ENCODE data around the gene RALB. TPM values are rescaled to one million over a fixed set of nuclear protein-coding genes. Genes with fewer than 3 reads are reported as not detected.
"Not testable (repeated sequence)": the region's sequence is repeated elsewhere in the genome, so short reads cannot be mapped to it uniquely, and the experiment has no call there.

Gene RALB
- total RNA-seq, 1 donor from 2014 or later = 39.9 TPM

- DNase-seq (ENCODE audit: low spot score in 2 of 2) = peak; percentile 57 to 77
- no peak for FAIRE-seq
These were observed 60.4 kb downstream of the RALB start for GRCh38 chr2:120312860-120313694.

DNA sequence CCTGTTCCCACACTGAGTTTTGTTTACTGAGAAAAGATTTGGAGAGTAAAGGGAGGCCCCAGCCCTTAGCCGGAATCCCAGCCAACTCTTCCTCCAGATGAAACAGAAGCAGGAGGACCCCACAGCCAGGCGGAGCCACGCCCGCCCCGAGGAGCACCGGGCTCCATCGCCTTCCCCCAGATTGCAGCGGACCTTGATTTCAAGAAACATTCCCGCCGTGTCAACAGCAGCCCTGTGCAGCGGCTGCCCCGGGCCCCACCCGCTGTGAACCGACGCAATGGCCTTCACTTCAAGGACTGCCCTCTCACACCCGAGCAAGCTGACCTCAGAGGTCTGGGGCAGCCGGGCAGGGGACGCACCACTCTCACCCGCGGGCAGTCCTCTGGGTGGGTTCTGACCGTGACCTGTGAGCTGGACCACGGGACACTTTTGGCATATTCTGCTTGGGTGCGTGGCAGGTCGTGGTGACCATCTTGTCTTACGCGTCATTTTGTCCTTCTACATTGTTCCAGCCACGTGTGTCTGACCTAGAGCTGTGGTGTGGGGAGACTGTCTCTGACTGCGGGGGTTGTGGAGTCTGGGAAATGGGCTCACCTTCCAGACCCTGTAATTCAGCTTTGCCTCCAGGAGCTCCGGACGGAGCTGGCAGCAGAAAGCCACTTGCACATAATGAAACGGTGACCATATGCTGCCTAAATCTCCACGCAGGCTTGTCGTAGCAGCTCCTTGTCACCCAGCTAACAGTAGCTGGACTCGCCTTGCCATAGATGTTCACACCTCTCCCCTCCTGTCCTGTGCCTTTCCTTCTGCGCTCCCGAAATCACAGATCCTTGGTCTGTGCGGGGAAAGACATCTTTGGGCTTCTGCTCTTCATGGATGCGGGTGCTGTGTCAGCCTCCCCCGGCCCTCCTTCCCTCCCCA lies 61.3 kb downstream of the RALB start:
- FAIRE-seq (no peak), DNase-seq (ENCODE audit: low spot score in 2 of 2) (no peak)

- FAIRE-seq (no peak), DNase-seq (ENCODE audit: low spot score in 2 of 2) (no peak)
These were observed 62.2 kb downstream of the RALB start for GRCh38 chr2:120314690-120315366.

DNA sequence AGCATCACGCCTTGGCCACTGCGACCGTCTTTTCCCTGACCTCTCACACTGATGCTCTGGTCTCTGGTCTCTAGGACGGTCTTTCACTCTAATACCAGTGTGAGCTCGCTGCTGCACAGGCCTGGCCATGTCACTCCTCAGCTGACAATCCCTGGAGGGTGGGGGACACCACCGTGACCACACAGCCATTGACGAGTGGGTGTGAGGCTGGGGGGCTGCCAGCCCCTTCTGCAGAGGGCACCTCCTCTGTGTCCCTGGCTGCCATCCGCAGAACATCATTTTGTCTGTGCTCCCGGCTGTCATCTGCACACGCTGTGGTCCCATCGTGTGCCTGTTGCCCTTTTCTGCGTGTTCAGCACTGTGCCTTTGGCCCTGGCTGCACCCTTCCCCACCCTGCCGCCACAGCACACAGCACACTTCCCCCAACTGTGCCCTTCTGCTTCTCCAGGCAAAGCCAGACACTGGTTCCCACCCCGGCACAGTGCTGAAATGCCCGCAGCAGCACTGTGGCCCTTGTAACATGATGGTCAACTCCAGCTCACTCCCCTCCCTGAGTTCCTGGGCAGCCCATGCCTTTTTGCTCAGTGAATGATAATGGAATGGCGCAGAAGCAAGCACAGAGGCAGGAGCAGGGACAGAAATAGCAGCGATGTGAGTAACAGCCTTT lies 62.8 kb downstream of the RALB start:
- FAIRE-seq (no peak), DNase-seq (ENCODE audit: low spot score in 2 of 2) (no peak)

GRCh38 chr2:120316071-120316470 lies 63.4 kb downstream of the RALB start:
- DNase-seq (ENCODE audit: low spot score in 2 of 2) (no peak), FAIRE-seq (no peak)

- FAIRE-seq (no peak), DNase-seq (ENCODE audit: low spot score in 2 of 2) (no peak)
These were observed 64.0 kb downstream of the RALB start for GRCh38 chr2:120316528-120317179.

DNA sequence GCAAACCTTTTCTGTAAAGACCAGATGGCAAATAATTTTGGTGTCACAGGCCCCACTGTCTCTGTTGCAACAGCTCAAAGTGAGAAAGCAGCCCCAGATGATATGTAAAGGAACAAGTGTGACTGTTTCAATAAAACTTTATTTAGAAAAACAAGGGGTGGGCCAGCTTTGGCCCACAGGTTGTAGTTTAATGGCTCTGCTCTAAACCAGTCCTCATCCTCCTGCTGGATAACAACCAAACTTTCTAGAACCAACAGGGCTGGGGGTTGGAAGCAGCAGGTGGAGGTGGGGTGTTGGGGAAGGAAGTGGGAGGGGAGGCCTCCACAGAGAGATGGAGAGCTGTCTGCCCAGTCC lies 64.5 kb downstream of the RALB start:
- FAIRE-seq (no peak), DNase-seq (ENCODE audit: low spot score in 2 of 2) (no peak)

GRCh38 chr2:120317916-120318315 lies 65.3 kb downstream of the RALB start:
- DNase-seq (ENCODE audit: low spot score in 2 of 2) (no peak), FAIRE-seq (no peak)

GRCh38 chr2:120318626-120319025 lies 66.0 kb downstream of the RALB start:
- no peak for FAIRE-seq
- DNase-seq (ENCODE audit: low spot score in 2 of 2) = peak in 1 of 2 donors; percentile 48

- DNase-seq (ENCODE audit: low spot score in 2 of 2) (no peak), FAIRE-seq (no peak)
These were observed 66.5 kb downstream of the RALB start for GRCh38 chr2:120319123-120319522.

DNA sequence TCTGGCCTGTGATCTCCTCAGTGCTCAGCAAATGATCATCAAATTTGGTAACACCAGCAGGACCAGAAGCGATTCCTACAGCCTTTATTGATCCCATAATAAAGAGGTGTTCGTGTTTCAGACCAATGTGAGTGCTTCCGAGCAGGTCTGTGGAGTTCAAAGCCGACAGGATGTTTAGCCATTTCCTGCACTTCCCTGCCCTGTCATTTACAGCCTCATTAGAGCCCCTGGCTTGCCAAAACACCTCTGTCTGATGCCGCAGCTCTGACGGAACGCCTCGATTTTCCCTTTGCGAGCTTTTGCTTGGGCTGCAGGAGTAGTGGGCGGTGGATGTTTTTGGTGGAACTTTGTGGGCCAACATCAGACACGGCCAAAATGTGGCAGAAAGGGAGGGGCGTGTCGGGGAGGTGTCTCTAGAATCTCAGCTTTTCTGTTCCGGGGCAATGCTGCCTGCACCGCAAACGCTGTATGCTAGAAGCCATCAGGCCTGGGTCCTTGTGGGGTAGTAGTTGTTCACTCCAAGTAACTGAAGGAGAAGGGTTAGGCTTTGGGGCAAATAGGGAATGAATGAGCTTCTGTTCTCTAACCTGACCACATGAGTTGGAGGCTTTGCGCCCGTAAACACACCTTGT lies 67.2 kb downstream of the RALB start:
- FAIRE-seq = no peak
- no peak for DNase-seq (ENCODE audit: low spot score in 2 of 2)

DNA sequence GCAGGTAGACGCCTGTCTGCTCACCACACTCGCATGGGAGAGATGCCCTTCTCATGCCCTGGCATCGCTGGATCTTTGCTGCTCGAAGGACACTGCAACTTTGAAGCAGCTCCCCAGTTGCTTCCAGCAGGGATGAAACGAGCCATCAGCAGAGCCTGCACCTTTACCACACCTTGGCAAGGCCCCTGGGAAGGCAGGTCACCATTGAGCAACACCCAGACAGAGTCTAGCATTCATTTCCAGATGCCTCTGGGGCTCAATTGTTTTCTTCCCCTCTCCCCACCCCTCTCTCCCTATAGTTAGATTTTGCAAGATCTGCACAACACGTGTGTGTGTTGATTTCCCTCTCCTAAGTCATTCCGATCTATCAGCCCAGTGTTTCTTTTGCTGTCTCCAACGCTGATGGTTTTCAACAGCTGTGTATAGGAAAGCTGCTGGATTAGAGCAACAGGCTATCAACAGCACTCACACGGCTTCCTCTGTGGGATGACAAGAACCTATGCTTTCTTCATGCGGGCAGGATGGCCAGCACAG lies 67.7 kb downstream of the RALB start:
- DNase-seq (ENCODE audit: low spot score in 2 of 2) = no peak
- FAIRE-seq = no peak

- not testable (repeated sequence) for FAIRE-seq; DNase-seq (ENCODE audit: low spot score in 2 of 2)
These were observed 68.4 kb downstream of the RALB start for GRCh38 chr2:120320887-120321556.

GRCh38 chr2:120321721-120322284 lies 69.2 kb downstream of the RALB start:
- DNase-seq (ENCODE audit: low spot score in 2 of 2) = no peak
- FAIRE-seq = no peak

DNA sequence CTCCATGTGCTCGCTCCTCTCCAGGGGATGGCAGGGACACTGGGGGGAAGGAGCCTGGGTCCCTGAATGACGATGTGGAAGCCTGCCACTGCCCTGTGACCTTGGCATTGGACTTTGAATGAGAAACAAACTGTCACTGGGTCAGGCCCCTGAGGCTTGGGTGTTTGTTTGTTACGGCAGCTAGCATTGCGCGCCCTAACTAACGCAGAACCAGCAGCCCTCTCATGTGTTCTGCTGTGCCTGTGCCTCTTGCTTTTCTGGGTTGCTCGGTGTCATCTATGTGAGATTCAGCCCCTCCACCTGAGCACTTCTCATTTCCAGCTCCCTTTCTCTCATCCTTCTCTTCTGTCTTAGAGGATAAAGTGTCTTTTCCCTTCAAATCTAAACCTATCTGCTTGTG lies 69.7 kb downstream of the RALB start:
- DNase-seq (ENCODE audit: low spot score in 2 of 2) (no peak), FAIRE-seq (no peak)

DNA sequence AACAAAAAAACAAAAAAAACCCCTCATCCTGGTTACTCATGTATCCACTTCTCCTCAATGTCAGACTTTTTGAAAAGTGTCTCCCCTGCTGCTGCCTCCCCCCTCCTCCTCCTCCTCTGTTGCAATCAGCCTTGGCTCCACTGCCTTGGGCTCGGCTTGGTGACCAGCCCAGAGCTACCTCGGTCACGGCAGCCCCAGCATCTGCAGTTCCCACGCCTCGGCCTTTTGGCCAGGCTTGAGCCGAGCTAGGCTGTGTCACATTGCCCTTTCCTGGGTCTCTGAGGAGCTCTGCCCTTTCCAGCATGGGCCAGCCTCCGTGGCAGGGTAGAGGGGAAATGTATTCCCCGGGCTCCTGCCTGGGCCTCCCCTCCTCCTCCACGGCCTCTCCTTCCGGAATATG lies 70.6 kb downstream of the RALB start:
- no peak for FAIRE-seq
- DNase-seq (ENCODE audit: low spot score in 2 of 2) = no peak

DNA sequence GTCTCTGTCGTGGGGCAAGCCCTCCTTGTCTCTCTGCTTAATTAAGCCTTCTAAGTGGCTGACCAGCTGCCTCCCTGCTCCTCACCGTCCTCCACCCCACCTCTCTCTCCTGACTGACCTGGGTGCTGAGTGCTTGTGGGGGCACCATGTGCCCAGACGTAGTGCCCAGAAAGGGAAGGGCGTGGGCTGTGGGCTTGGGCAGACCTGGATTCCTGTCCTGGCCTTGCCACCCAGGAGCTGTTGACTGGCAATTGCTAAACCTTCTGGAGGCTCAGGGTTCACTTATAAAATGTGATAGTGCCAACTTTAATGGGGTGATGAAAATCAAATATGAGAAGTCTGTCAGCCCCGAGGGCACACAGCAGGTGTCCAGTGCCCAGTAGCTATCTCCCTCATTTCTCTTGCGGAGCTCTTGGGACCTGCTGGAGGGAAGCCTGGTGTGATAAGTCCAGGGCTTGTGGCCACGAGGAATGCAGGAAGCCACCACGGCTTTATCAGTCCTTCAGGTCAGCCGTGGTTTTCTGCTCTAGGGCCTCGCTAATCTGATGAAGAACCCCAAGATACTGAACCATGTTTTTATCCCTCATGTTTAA lies 71.3 kb downstream of the RALB start:
- FAIRE-seq (no peak), DNase-seq (ENCODE audit: low spot score in 2 of 2) (no peak)

GRCh38 chr2:120324933-120325332 lies 72.3 kb downstream of the RALB start:
- FAIRE-seq (no peak), DNase-seq (ENCODE audit: low spot score in 2 of 2) (no peak)
